GM23338 (cell line): Measurements from ENCODE around the gene CELF2. TPM values are rescaled to one million over a fixed set of nuclear protein-coding genes. Genes with fewer than 3 reads are reported as not detected.

Experiments used
- ATAC-seq: fragments of 200-7000 bp; cut with Tn5 transposase; 3 replicates; pipeline ENCODE4 v1.9.1; 2020
- DNase-seq: peaks from one replicate; pipeline ENCODE4 v3.0.0-alpha.2; 2015; ENCODE audit warnings: low spot score
- H2AFZ ChIP-seq: fragments of 200-600 bp; sonication (generic); 2 replicates; pipeline ENCODE4 v1.8.0; 2016; ENCODE audit warnings: antibody characterized with exemption, mild to moderate bottlenecking, moderate library complexity
- H3F3A ChIP-seq: fragments of 200-600 bp; sonication (generic); replicated peaks from 2 replicates; pipeline ENCODE4 v1.8.0; 2017; ENCODE audit warnings: antibody characterized with exemption, mixed run types, low read depth
- H3K27ac ChIP-seq: fragments of 200-600 bp; sonication (generic); 2 replicates; pipeline ENCODE4 v1.6.1; 2016; ENCODE audit warnings: low read depth
- H3K27me3 ChIP-seq: fragments of 200-600 bp; sonication (generic); 2 replicates; pipeline ENCODE4 v1.8.0; 2016; ENCODE audit warnings: mild to moderate bottlenecking, mixed run types, moderate library complexity; ENCODE audit not compliant: insufficient read depth
- H3K36me3 ChIP-seq: fragments of 200-600 bp; sonication (generic); 2 replicates; pipeline ENCODE4 v1.8.0; 2016; ENCODE audit warnings: mild to moderate bottlenecking; ENCODE audit not compliant: insufficient read depth
- H3K4me1 ChIP-seq: fragments of 200-600 bp; sonication (generic); 2 replicates; pipeline ENCODE4 v1.8.0; 2016; ENCODE audit warnings: mild to moderate bottlenecking, moderate library complexity; ENCODE audit not compliant: insufficient read depth
- H3K4me2 ChIP-seq: fragments of 200-600 bp; sonication (generic); 2 replicates; pipeline ENCODE4 v1.7.1; 2017; ENCODE audit warnings: mixed run types
- H3K4me3 ChIP-seq: fragments of 200-600 bp; sonication (generic); 2 replicates; pipeline ENCODE4 v1.6.1; 2016; ENCODE audit warnings: mixed run types
- H3K79me2 ChIP-seq: fragments of 200-600 bp; sonication (generic); replicated peaks from 2 replicates; pipeline ENCODE4 v1.8.0; 2017; ENCODE audit warnings: mild to moderate bottlenecking; ENCODE audit not compliant: insufficient read depth
- H3K9me2 ChIP-seq: fragments of 200-600 bp; sonication (generic); 2 replicates; pipeline ENCODE4 v1.8.0; 2017; ENCODE audit not compliant: insufficient read depth
- H4K20me1 ChIP-seq: fragments of 200-600 bp; sonication (generic); replicated peaks from 2 replicates; pipeline ENCODE4 v1.8.0; 2017; ENCODE audit warnings: mild to moderate bottlenecking; ENCODE audit not compliant: insufficient read depth
- H3K27ac Mint-ChIP-seq: 2 replicates; pipeline ENCODE4 v1.8.0; 2020; ENCODE audit warnings: inconsistent platforms, mild to moderate bottlenecking, moderate library complexity, mixed read lengths
- H3K27me3 Mint-ChIP-seq: 3 replicates; pipeline ENCODE4 v1.8.0; 2022; ENCODE audit warnings: low read depth, mild to moderate bottlenecking, moderate library complexity, mixed read lengths, inconsistent platforms; ENCODE audit not compliant: insufficient read depth, poor library complexity
- H3K36me3 Mint-ChIP-seq: 3 replicates; pipeline ENCODE4 v1.8.0; 2021; ENCODE audit warnings: low read depth, mild to moderate bottlenecking, inconsistent platforms, moderate library complexity, mixed read lengths
- H3K4me1 Mint-ChIP-seq: 3 replicates; pipeline ENCODE4 v1.8.0; 2020; ENCODE audit warnings: mild to moderate bottlenecking, inconsistent platforms, mixed read lengths
- H3K4me3 Mint-ChIP-seq: 3 replicates; pipeline ENCODE4 v1.8.0; 2021; ENCODE audit warnings: moderate library complexity, mild to moderate bottlenecking, inconsistent platforms, mixed read lengths
- H3K9me3 Mint-ChIP-seq: 3 replicates; pipeline ENCODE4 v1.8.0; 2020; ENCODE audit warnings: moderate library complexity, mild to moderate bottlenecking, inconsistent platforms, mixed read lengths
- EZH2 ChIP-seq: fragments of 200-600 bp; sonication (generic); IDR thresholded peaks from one replicate; pipeline ENCODE4 v1.8.0; 2017; ENCODE audit warnings: antibody characterized with exemption, mild to moderate bottlenecking, low read depth; ENCODE audit not compliant: unreplicated experiment
- EZH2phosphoT487 ChIP-seq: fragments of 200-600 bp; sonication (generic); IDR thresholded peaks from one replicate; pipeline ENCODE4 v1.8.1; 2018; ENCODE audit warnings: antibody characterized with exemption; ENCODE audit not compliant: unreplicated experiment
- NANOG ChIP-seq: IDR thresholded peaks from 2 replicates; pipeline ENCODE4 v1.6.1; 2016; ENCODE audit warnings: antibody characterized with exemption, borderline replicate concordance
- POLR2AphosphoS5 ChIP-seq: IDR thresholded peaks from 2 replicates; pipeline ENCODE4 v1.6.1; 2016; ENCODE audit warnings: antibody characterized with exemption, low read depth
- ZNF331 ChIP-seq: fragments of 250-450 bp; sonication (Bioruptor Pico); IDR thresholded peaks from 2 replicates; pipeline ENCODE4 v1.5.0; 2020; ENCODE audit warnings: low read depth, mild to moderate bottlenecking, moderate library complexity
- polyA plus RNA-seq: library from polyadenylated mRNA; unstranded; fragments of >200 nt; fragmentation: Nextera tagmentation; extraction: Ambion mirVana; gene quantifications from 2 replicates; pipeline ENCODE4 v1.2.1, GENCODE V29; 2016
- total RNA-seq: library from RNA; depleted of rRNA; stranded (reverse); fragments of >200 nt; shearing (Covaris generic); gene quantifications from 2 replicates; pipeline ENCODE4 v1.2.3, GENCODE V29; 2014
- TF ChIP-seq, protein P1 (sequence below): IDR thresholded peaks from one replicate; pipeline ENCODE4 v1.6.1; 2018; ENCODE audit warnings: antibody characterized with exemption; ENCODE audit not compliant: unreplicated experiment
- TF ChIP-seq, protein P2 (sequence below): IDR thresholded peaks from 2 replicates; pipeline ENCODE4 v1.6.1; 2016; ENCODE audit warnings: antibody characterized with exemption

The CELF2 gene
- total and polyA plus RNA-seq, 2 experiments from 2014 or later = 18.1 to 22.5 TPM

DNA sequence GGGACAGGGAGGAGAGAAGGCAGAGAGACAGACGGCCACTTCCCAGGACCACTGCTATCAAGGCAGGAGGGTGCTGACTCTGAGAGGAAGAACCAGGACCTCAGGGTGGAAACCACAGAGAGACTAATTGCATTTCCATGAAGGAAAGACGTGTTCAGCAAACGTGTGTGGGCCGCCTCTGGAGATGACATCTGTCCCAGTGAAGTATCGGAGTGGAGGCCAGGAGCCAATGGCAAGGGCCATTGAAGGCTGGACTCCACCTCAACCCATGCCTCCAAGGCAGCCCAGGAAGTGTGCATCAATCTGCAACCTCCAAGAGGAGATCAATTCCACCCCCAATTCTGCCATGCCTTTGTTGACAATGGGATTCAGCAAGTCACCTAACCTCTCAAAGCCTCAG lies 363.8 kb downstream of the CELF2 start (continued):
- TF ChIP-seq, protein P1, sequence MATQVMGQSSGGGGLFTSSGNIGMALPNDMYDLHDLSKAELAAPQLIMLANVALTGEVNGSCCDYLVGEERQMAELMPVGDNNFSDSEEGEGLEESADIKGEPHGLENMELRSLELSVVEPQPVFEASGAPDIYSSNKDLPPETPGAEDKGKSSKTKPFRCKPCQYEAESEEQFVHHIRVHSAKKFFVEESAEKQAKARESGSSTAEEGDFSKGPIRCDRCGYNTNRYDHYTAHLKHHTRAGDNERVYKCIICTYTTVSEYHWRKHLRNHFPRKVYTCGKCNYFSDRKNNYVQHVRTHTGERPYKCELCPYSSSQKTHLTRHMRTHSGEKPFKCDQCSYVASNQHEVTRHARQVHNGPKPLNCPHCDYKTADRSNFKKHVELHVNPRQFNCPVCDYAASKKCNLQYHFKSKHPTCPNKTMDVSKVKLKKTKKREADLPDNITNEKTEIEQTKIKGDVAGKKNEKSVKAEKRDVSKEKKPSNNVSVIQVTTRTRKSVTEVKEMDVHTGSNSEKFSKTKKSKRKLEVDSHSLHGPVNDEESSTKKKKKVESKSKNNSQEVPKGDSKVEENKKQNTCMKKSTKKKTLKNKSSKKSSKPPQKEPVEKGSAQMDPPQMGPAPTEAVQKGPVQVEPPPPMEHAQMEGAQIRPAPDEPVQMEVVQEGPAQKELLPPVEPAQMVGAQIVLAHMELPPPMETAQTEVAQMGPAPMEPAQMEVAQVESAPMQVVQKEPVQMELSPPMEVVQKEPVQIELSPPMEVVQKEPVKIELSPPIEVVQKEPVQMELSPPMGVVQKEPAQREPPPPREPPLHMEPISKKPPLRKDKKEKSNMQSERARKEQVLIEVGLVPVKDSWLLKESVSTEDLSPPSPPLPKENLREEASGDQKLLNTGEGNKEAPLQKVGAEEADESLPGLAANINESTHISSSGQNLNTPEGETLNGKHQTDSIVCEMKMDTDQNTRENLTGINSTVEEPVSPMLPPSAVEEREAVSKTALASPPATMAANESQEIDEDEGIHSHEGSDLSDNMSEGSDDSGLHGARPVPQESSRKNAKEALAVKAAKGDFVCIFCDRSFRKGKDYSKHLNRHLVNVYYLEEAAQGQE = no peak
- TF ChIP-seq EZH2 (no peak), ZNF331 (CRISPR knock-in tag) (no peak), POLR2AphosphoS5 (no peak)
- TF ChIP-seq, protein P2, sequence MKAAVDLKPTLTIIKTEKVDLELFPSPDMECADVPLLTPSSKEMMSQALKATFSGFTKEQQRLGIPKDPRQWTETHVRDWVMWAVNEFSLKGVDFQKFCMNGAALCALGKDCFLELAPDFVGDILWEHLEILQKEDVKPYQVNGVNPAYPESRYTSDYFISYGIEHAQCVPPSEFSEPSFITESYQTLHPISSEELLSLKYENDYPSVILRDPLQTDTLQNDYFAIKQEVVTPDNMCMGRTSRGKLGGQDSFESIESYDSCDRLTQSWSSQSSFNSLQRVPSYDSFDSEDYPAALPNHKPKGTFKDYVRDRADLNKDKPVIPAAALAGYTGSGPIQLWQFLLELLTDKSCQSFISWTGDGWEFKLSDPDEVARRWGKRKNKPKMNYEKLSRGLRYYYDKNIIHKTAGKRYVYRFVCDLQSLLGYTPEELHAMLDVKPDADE = no peak

DNA sequence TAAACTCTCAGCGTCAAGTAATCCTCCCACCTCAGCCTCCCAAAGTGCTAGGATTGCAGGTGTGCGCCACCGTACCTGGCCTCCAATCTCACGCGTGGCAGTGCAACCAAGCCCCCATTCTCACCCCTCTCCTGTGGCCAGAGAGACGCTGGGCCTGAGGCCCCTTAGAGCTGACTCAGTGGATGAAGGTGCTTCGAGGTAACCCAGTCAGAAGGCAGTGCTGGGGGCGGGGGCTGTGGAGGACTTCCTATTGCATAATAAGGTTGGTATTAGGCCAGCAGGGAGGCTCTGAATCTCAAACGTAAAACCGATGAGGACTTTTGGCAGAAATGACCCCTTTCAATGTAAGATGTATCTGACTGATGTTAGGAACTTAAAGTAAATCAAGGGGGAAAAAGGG lies 364.5 kb downstream of the CELF2 start:
- ATAC-seq (no peak), DNase-seq (no peak)
- Mint-ChIP-seq H3K27me3 (peaks cover 5% of the 10 kb centered on the region), H3K27ac (no peak overlapping the region), H3K9me3 (peaks cover 8% of the 10 kb centered on the region; the same call in 2 of the 3 replicates), H3K36me3 (no peaks in the 10 kb centered on the region; the same call in 1 of the 3 replicates), H3K4me1 (peaks cover 9% of the 10 kb centered on the region; the same call in 2 of the 3 replicates), H3K4me3 (no peak overlapping the region)
- TF ChIP-seq NANOG = no peak
- TF ChIP-seq, protein P2 = no peak
- TF ChIP-seq, protein P1 = no peak
- TF ChIP-seq ZNF331 (CRISPR knock-in tag) = no peak
- TF ChIP-seq EZH2 = no peak
- TF ChIP-seq EZH2phosphoT487 = no peak
- H3K4me2 ChIP-seq = no peak overlapping the region
- H3K9me2 ChIP-seq = no peaks in the 10 kb centered on the region
- no peaks in the 10 kb centered on the region for H4K20me1 ChIP-seq
- no peaks in the 10 kb centered on the region for H3K79me2 ChIP-seq
- H3K27ac ChIP-seq = no peak overlapping the region
- H3F3A ChIP-seq = no peaks in the 10 kb centered on the region
- H3K27me3 ChIP-seq = no peaks in the 10 kb centered on the region
- H3K4me3 ChIP-seq = no peak overlapping the region
- H3K36me3 ChIP-seq = no peaks in the 10 kb centered on the region
- H3K4me1 ChIP-seq = 0 out of 2 replicates have a peak, but pooled peaks cover 7% of the 10 kb centered on the region
- H2AFZ ChIP-seq = no peak overlapping the region
